Skin epidermis (tissue), 12 donors: Measurements from ENCODE around the gene ATP8B3.
"Not testable (repeated sequence)": the region's sequence is repeated elsewhere in the genome, so short reads cannot be mapped to it uniquely, and the experiment has no call there.

Experiments used
- H3K27ac ChIP-seq, 21 experiments: fragments of 200-600 bp; sonication (generic) in 11 of 21; one replicate each; pipeline ENCODE4 v1.5.0; 2020; ENCODE audit warnings: mild to moderate bottlenecking in 3 of 21, inconsistent platforms in 2 of 21, moderate library complexity in 2 of 21
- H3K4me3 ChIP-seq, 7 experiments: fragments of 200-600 bp; sonication (generic) in 2 of 7; one replicate each; pipeline ENCODE4 v1.5.0; 2020; ENCODE audit warnings: inconsistent platforms in 2 of 7, mild to moderate bottlenecking in 2 of 7, moderate library complexity in 1 of 7

ATP8B3 gene

GRCh38 chr19:1763648-1764639, 48.1 kb downstream of the ATP8B3 start:
- no peak overlapping the region for H3K4me3 ChIP-seq
- H3K27ac ChIP-seq = no peak overlapping the region

- H3K4me3 ChIP-seq = no peak overlapping the region
- H3K27ac ChIP-seq = no peak overlapping the region
Measured at GRCh38 chr19:1762243-1763117, 49.6 kb downstream of the ATP8B3 start.

- Histone ChIP-seq H3K4me3 (no peak overlapping the region), H3K27ac (no peak overlapping the region)
Measured at GRCh38 chr19:1761528-1762242, 50.4 kb downstream of the ATP8B3 start.

GRCh38 chr19:1760786-1761527, 51.1 kb downstream of the ATP8B3 start:
- not testable (repeated sequence) for H3K4me3 ChIP-seq, H3K27ac ChIP-seq

GRCh38 chr19:1760020-1760419, 52.1 kb downstream of the ATP8B3 start:
- Histone ChIP-seq H3K4me3 (no peak overlapping the region), H3K27ac (no peak overlapping the region)

GRCh38 chr19:1758959-1759903, 52.8 kb downstream of the ATP8B3 start:
- H3K4me3 ChIP-seq = no peak overlapping the region
- no peak overlapping the region for H3K27ac ChIP-seq

- no peak overlapping the region for H3K27ac ChIP-seq
- no peak overlapping the region for H3K4me3 ChIP-seq
Measured at GRCh38 chr19:1758231-1758577, 53.9 kb downstream of the ATP8B3 start.

- Histone ChIP-seq H3K4me3 (no peak overlapping the region), H3K27ac (no peak overlapping the region)
Measured at GRCh38 chr19:1757468-1758230, 54.4 kb downstream of the ATP8B3 start.

GRCh38 chr19:1756705-1757465, 55.2 kb downstream of the ATP8B3 start:
- Histone ChIP-seq H3K4me3 (no peak overlapping the region), H3K27ac (no peak overlapping the region)

GRCh38 chr19:1756264-1756663, 55.8 kb downstream of the ATP8B3 start:
- Histone ChIP-seq H3K27ac (no peak overlapping the region), H3K4me3 (no peak overlapping the region)

- no peak overlapping the region for H3K27ac ChIP-seq
- H3K4me3 ChIP-seq = no peak overlapping the region
Measured at GRCh38 chr19:1755467-1756171, 56.5 kb downstream of the ATP8B3 start.

- Histone ChIP-seq H3K27ac (no peak overlapping the region), H3K4me3 (no peak overlapping the region)
Measured at GRCh38 chr19:1754636-1755466, 57.2 kb downstream of the ATP8B3 start.

GRCh38 chr19:1754018-1754635, 57.9 kb downstream of the ATP8B3 start:
- no peak overlapping the region for H3K27ac ChIP-seq
- no peak overlapping the region for H3K4me3 ChIP-seq

- Histone ChIP-seq H3K4me3 (no peak within 1 kb of the TSS), H3K27ac (no peak within 1 kb of the TSS)
Measured at GRCh38 chr19:1752757-1753728, 59.0 kb downstream of the ATP8B3 start, which contains the start of gene ONECUT3. Gene ONECUT3, plus strand, starts transcription at chr19:1753506. Its CDS starts 157 bp downstream, at chr19:1753663.
